HG02884 (cell line): Measurements from ENCODE around the gene AGAP1.
"Not testable (repeated sequence)": the region's sequence is repeated elsewhere in the genome, so short reads cannot be mapped to it uniquely, and the experiment has no call there.

Source experiments
- ATAC-seq: cut with Tn5 transposase; IDR thresholded peaks from one replicate; pipeline ENCODE4 v1.9.1; 2021; ENCODE audit warnings: mild to moderate bottlenecking, moderate library complexity; ENCODE audit not compliant: unreplicated experiment

Gene AGAP1

GRCh38 chr2:236125541-236125940 is 631.7 kb downstream of the AGAP1 start:
- ATAC-seq, result no peak

- ATAC-seq, result no peak
Measured at GRCh38 chr2:236127010-236127409, 633.2 kb downstream of the AGAP1 start.

GRCh38 chr2:236128321-236128720 is 634.5 kb downstream of the AGAP1 start:
- ATAC-seq, result no peak

- ATAC-seq, result no peak
Measured at GRCh38 chr2:236129935-236130334, 636.1 kb downstream of the AGAP1 start.

GRCh38 chr2:236130349-236130998 is 636.6 kb downstream of the AGAP1 start:
- no peak for ATAC-seq

- ATAC-seq, result no peak
Measured at GRCh38 chr2:236131073-236131692, 637.3 kb downstream of the AGAP1 start.

GRCh38 chr2:236133410-236134012 is 639.7 kb downstream of the AGAP1 start:
- no peak for ATAC-seq

GRCh38 chr2:236136538-236136937 is 642.7 kb downstream of the AGAP1 start:
- ATAC-seq, result no peak

- no peak for ATAC-seq
Measured at GRCh38 chr2:236137066-236137465, 643.2 kb downstream of the AGAP1 start.

- not testable (repeated sequence) for ATAC-seq
Measured at GRCh38 chr2:236141616-236142015, 647.8 kb downstream of the AGAP1 start.

GRCh38 chr2:236143811-236144210 is 650.0 kb downstream of the AGAP1 start:
- no peak for ATAC-seq

- ATAC-seq, result no peak
Measured at GRCh38 chr2:236146436-236146835, 652.6 kb downstream of the AGAP1 start.

- no peak for ATAC-seq
Measured at GRCh38 chr2:236155406-236155805, 661.6 kb downstream of the AGAP1 start.

GRCh38 chr2:236156095-236156859 is 662.4 kb downstream of the AGAP1 start:
- no peak for ATAC-seq

GRCh38 chr2:236156860-236157194 is 663.0 kb downstream of the AGAP1 start:
- no peak for ATAC-seq

GRCh38 chr2:236157366-236157765 is 663.5 kb downstream of the AGAP1 start:
- no peak for ATAC-seq

GRCh38 chr2:236157815-236158498 is 664.1 kb downstream of the AGAP1 start:
- no peak for ATAC-seq

GRCh38 chr2:236158969-236159777 is 665.3 kb downstream of the AGAP1 start:
- ATAC-seq, result no peak

GRCh38 chr2:236159778-236160170 is 665.9 kb downstream of the AGAP1 start:
- ATAC-seq, result no peak

- no peak for ATAC-seq
Measured at GRCh38 chr2:236160366-236161081, 666.7 kb downstream of the AGAP1 start.
